Suprapubic skin (tissue), 3 donors: ENCODE data around the gene RNF212.

Experiments
- POLR2AphosphoS5 ChIP-seq, 3 donors: sonication (generic); formaldehyde crosslinking; IDR thresholded peaks; one replicate each; pipeline ENCODE4 v1.6.1; 2017; ENCODE audit warnings: antibody characterized with exemption in 3 of 3
- TF ChIP-seq, protein P1 (sequence below), 2 donors: fragments of 200-600 bp in 1 of 2; fragments of 450-650 bp in 1 of 2; sonication (generic) in 1 of 2; IDR thresholded peaks; one replicate each; pipeline ENCODE4 v1.5.1; 2016 to 2019; ENCODE audit warnings: antibody characterized with exemption in 2 of 2, mild to moderate bottlenecking in 1 of 2, moderate library complexity in 1 of 2

DNA sequence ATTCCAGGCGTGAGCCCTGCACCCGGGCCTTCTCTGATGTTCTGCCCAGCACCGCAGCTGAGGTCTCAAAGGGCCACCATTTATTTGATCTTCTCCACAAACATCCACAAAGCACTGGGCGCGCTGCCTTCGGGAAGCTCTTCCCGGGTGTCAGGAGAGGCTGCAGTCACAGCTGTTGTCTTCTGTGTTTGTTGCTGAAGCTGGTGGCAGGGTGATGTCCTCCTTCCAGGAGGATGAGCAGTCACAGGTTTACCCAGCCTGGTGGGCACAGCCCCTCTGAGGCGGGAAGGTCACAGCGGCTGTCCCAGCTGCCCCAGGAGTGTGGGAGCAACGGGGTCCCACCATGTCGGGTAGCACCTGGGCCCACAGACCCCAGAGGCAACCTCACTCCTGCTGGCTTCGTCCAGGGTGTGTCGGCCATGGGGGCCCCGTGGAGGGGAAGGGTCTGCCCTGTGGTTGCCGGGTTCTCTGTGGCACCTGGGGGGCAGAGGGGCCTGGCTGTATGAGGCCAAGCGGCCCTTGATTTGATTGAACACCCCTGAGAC lies 74.3 kb downstream of the RNF212 start:
- no peak for TF ChIP-seq POLR2AphosphoS5 (IDR thresholded peaks at IDR 0.05)
- TF ChIP-seq, protein P1, sequence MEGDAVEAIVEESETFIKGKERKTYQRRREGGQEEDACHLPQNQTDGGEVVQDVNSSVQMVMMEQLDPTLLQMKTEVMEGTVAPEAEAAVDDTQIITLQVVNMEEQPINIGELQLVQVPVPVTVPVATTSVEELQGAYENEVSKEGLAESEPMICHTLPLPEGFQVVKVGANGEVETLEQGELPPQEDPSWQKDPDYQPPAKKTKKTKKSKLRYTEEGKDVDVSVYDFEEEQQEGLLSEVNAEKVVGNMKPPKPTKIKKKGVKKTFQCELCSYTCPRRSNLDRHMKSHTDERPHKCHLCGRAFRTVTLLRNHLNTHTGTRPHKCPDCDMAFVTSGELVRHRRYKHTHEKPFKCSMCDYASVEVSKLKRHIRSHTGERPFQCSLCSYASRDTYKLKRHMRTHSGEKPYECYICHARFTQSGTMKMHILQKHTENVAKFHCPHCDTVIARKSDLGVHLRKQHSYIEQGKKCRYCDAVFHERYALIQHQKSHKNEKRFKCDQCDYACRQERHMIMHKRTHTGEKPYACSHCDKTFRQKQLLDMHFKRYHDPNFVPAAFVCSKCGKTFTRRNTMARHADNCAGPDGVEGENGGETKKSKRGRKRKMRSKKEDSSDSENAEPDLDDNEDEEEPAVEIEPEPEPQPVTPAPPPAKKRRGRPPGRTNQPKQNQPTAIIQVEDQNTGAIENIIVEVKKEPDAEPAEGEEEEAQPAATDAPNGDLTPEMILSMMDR (IDR thresholded peaks at IDR 0.05), result no peak
